Measurements from ENCODE around the gene SHCBP1.

- TF ChIP-seq CTCF (IDR thresholded peaks at IDR 0.05) (no peak), POLR2A (IDR thresholded peaks at IDR 0.05) (no peak), POLR2AphosphoS5 (IDR thresholded peaks at IDR 0.05) (no peak), EP300 (IDR thresholded peaks at IDR 0.05) (no peak)
Measured at GRCh38 chr16:46632778-46633733, 11.9 kb upstream of the SHCBP1 start.
